GM19035 (cell line): ENCODE data around the gene GRHL3.

ENCODE experiments used
- ATAC-seq: cut with Tn5 transposase; IDR thresholded peaks from one replicate; pipeline ENCODE4 v1.9.1; 2021; ENCODE audit not compliant: unreplicated experiment

Gene GRHL3

DNA sequence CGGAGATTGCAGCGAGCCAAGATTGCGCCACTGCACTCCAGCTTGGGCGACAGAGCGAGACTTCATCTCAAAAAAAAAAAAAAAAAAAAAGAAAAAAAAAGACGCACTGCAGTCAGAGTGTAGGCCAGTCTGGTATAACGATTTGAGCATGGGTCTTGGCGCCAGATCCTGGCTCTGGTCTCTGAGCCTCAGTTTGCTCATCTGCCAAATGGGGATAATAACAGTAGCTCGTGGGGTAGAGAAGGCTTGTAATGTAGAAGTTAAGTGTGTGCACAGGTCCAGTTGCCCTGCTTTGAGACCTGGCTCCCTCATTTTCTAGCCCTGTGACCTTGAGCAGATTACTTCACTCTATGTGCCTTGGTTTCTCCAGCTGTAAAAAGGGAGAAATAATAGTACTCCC, 26.3 kb upstream of the GRHL3 start:
- no peak for ATAC-seq

GRCh38 chr1:24293392-24294227, 25.5 kb upstream of the GRHL3 start:
- no peak for ATAC-seq

- no peak for ATAC-seq
These were observed 24.9 kb upstream of the GRHL3 start for GRCh38 chr1:24294228-24294672.

GRCh38 chr1:24294716-24295371, 24.3 kb upstream of the GRHL3 start:
- ATAC-seq = no peak

DNA sequence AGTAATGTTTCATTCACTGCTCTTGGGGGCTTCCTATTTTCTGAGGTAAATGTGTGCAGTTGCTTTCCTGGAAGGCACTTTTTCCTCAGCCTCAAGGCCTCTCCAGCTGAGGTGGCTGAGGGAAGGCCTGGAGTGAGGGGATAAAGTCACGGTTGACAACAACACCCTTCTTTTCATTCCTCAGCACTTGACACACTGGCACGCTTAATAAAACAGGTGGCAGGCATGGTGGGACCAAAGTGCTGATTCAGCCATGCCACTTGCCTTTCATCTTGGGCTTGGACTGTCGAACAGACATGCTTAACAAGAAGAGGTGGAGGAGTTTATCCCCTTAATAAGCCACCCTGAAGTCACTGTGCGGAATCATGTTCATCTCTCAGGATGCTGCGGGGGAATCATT, 23.6 kb upstream of the GRHL3 start:
- ATAC-seq = no peak

DNA sequence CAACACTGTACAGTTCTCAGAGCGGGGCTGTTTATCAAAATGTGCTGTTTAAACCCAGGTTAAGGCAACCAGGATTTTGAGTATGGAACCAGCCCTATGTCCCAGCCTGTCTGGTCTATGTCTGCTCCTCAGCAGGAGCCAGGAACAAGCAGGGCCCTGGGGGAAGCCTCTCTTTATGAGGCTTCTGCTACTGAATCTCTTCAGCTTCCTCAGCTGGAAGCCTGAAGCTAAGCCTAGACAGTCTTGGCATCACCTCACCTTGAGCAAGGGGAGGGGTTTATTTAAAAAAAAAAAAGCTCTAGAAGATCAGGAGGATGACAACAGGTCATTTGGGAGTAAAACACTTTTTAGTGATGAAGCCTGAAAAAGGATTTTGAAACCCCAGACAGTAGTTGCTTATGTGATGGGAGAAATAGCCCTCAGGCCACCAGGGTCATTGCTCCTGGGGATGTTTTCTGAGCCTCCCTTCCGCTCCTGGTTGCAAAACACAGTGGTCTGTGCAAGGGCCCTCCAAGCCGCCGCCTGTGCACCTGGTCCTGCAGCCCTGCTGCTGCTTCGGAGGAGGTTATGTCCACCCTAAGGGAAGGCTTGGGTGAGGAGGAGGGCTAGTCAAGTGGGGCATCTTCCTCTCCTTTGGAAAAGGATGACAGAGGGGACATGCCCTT, 21.8 kb upstream of the GRHL3 start:
- no peak for ATAC-seq

DNA sequence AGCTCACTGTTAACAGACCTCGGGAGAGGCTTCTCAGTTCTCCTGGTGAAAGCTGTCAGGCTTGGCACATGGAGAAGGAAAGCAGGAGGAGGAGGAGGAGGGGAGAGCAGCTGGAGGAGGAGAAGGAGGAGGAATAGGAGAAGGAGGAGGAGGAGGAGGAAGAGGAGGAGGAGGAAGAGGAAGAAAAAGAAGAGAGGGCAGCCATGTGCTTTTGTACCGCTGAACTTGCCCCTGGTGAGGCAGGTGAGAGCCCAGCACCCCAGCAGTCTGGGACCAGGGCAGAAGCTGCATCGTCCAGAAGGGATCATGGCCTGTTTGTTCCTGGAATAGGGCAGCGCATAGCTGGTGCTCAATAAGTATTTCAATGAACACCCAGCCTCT, 21.3 kb upstream of the GRHL3 start:
- ATAC-seq = no peak

- ATAC-seq = no peak
These were observed 20.6 kb upstream of the GRHL3 start for GRCh38 chr1:24298606-24299005.

- no peak for ATAC-seq
These were observed 19.3 kb upstream of the GRHL3 start for GRCh38 chr1:24299901-24300300.

DNA sequence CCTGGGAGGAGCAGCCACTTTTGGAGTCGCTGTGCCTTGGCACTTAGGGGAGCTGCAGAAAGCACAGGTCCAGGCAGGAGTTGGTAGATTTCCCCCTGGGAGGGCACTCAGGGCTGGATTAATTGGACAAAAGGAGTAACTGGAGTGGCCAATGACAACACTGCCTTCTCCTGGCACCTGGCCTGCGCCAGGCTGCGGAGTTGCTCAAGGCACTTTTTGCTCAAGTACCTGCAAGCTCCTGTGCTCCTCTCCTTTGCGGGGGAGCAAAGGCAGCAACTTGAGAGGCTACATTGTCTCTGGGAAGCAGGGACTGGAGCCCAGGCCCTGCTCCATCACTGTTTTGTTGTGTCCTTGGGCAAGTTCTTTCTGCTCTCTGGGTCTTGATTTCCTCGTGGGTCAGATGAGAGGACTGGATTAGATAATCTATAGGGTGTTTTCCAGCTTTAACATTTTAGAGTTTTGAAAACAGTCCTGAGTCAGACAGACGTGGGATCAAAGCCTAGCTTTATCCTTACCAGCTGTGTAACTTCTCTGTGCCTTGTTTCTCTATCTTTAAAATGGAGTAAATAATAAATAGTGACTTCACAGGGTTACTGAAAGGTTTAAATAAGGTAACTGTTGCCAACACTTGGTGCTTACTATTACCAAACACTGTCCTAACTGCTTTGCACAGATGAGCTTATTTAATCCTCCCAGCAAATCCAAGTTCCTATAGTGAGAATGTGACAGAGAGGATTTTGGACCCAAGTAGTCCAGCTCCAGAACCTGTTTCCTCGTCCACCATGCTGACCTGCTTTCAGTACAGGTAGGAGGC, 18.0 kb upstream of the GRHL3 start:
- no peak for ATAC-seq

DNA sequence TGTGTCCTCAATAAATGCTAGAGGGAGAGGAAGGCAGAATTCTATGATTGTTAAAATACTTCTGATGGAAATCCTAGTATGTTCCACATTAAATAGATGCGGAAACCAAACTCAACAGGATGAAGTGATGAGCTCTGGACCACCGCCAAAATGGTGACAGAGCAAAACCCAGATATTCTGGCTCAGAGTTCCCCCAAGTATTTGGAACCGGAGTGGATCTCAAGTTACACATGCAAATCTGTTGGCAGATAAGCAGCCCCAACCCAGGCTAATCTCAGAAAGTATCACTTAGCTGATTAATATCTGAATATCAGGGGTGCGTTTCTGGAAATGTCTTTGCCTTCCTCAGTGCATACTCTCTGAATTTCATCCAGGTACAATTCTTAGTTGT, 17.4 kb upstream of the GRHL3 start:
- no peak for ATAC-seq

DNA sequence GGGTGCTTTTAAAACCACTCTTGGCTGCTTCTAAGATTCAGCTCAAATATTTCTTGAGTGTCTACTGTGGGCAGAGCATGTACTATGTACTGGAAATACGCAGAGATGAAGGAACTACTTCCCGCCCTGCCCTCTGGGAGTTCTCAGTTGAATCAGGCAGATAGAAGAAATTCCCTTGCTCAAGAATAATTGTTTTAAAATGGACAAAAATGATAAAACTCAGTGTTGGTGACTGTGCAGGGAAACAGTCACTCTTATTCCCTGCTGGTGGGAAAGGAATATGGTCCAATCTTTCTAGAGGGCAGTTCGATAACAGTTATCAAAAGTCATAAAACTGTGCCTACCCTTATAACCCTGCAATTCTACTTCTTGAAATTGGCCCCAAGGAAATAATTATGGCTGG, 16.9 kb upstream of the GRHL3 start:
- ATAC-seq = no peak

GRCh38 chr1:24303600-24303999, 15.6 kb upstream of the GRHL3 start:
- no peak for ATAC-seq

GRCh38 chr1:24304763-24305162, 14.4 kb upstream of the GRHL3 start:
- ATAC-seq = no peak

- ATAC-seq = no peak
These were observed 10.7 kb upstream of the GRHL3 start for GRCh38 chr1:24308365-24309015.

DNA sequence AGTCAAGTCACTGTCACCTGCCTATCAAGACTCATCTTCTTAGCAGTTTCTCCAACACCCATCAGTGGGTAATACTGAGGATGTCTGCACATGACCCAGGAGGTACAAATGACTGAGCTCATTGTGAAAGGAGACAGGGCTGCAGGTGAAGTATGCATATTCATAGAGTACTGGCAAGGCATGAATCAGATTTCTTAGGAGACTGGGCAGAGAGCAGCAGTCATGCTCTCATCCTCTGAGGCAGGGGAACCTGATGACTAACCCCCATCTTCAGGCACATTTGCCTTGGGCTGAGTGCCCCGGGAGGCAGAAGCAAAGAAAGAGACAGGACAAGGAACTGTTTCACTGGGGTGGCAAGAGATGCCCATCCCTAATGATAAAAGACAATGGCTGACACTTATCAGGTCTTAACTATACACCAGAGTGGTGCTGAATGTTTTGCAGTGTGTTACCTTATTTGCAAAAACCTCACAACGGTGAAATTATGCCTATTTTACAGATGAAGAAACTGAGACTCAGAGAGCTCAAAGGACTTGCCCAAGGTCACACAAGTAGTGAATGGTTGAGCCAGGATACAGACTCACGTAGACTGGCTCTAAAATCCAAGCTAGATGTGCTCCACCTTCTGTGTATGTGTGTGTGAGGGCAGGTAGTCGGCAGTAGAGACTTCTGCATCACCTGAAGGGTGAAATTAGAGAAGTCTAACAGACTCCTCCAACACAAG, 9.2 kb upstream of the GRHL3 start:
- ATAC-seq = no peak

DNA sequence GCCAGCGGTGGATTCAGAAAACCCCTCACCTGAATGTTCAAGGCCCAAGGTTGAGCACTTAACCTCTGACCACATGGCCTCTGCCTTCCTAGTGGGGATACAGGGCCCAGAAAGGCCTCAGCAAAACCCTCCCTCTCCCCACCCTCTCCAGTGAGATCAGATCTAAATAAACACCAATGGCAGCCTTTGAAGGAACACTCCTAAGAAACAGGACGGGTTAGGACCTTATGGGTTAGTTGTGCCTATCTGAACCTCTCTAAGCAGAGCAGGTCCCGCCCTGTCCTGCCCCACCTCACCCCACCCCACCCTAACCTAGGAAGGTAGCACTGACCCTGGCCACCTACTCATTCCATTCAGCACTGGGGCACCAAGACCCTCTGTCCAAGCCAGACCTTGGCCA, 7.9 kb upstream of the GRHL3 start:
- no peak for ATAC-seq

GRCh38 chr1:24311741-24312140, 7.4 kb upstream of the GRHL3 start:
- no peak for ATAC-seq

GRCh38 chr1:24315391-24315790, 3.8 kb upstream of the GRHL3 start:
- ATAC-seq = no peak

DNA sequence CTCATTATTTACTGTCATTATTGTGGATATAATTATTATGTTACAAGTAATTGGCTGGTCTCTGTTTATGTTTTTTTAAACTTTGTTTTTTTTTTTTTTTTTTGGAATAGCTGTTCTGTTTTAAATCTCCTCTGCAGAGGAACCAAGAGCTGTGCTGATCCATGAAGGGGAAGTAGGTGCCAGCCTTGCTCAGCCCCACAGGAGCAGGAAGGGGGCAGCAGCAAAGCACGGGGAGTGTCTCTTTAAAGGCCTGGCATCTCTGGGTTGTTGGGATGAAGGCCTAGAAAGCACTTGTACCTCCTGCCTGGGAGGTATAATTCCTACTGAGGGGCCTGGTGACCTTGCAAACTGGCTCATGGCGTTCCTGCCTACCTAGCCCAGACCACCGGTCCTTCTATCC, 2.5 kb upstream of the GRHL3 start:
- no peak for ATAC-seq
